A549 (cell line): ENCODE data around the gene GPR137B. TPM values are rescaled to one million over a fixed set of nuclear protein-coding genes. Genes with fewer than 3 reads are reported as not detected.

Source experiments
- ATAC-seq, 2 experiments: fragments of 200-7000 bp in 1 of 2; fragments of >200 bp in 1 of 2; cut with Nextera tagmentation in 1 of 2; cut with Tn5 transposase in 1 of 2; 3 replicates each; pipeline versions ENCODE4 v1.8.0 to v1.9.1; 2018 to 2020; ENCODE audit warnings: mild to moderate bottlenecking in 1 of 2, moderate library complexity in 1 of 2
- CTCF ChIA-PET: fragments of 300-600 bp; sonication (Branson Sonifier 250); formaldehyde crosslinking; extraction: SDS; loops from one replicate; lab custom pipeline; 2021; ENCODE audit warnings: antibody characterized with exemption, inconsistent platforms; lab: Yijun Ruan, JAX
- POLR2A ChIA-PET: fragments of 350-600 bp; formaldehyde crosslinking; extraction: SDS; loops from one replicate; lab custom pipeline; 2021; ENCODE audit warnings: antibody characterized with exemption, inconsistent platforms; lab: Yijun Ruan, JAX
- DNase-seq, 2 experiments: peaks; one replicate each; pipeline versions ENCODE4 v3.0.0 to v3.0.0-alpha.2; 2011 to 2016; ENCODE audit warnings: low read depth in 1 of 2, low spot score in 1 of 2
- FAIRE-seq: peaks from 2 replicates; lab custom pipeline; 2011; peaks lifted over from hg19 to GRCh38; lab: Jason Lieb, UNC
- H3K27ac ChIP-seq, 2 experiments: fragments of >200 bp; sonication (Bioruptor Twin); formaldehyde crosslinking; 3 replicates each; pipeline ENCODE4 v1.5.1; 2016 to 2017
- H3K4me1 ChIP-seq: fragments of >200 bp; sonication (Bioruptor Twin); formaldehyde crosslinking; 3 replicates; pipeline ENCODE4 v1.6.1; 2016
- H3K4me2 ChIP-seq: fragments of >200 bp; sonication (Bioruptor Twin); formaldehyde crosslinking; 3 replicates; pipeline ENCODE4 v1.6.1; 2016
- H3K4me3 ChIP-seq: fragments of >200 bp; sonication (Bioruptor Twin); formaldehyde crosslinking; 3 replicates; pipeline ENCODE4 v1.5.1; 2016
- H3K9me3 ChIP-seq: fragments of >200 bp; sonication (Bioruptor Twin); formaldehyde crosslinking; 3 replicates; pipeline ENCODE4 v1.6.1; 2016
- BHLHE40 ChIP-seq: IDR thresholded peaks from 2 replicates; pipeline ENCODE4 v1.6.1; 2012; ENCODE audit warnings: low read depth, low read length, inconsistent platforms
- CBX2 ChIP-seq: fragments of 200-600 bp; sonication (generic); IDR thresholded peaks from 2 replicates; pipeline ENCODE4 v1.6.1; 2016; ENCODE audit warnings: low read depth, mild to moderate bottlenecking, borderline replicate concordance
- CEBPB ChIP-seq, 2 experiments: fragments of >200 bp in 1 of 2; sonication (Bioruptor Twin) in 1 of 2; formaldehyde crosslinking in 1 of 2; IDR thresholded peaks; 2 replicates each; pipeline ENCODE4 v1.6.1; 2012 to 2016
- CTCF ChIP-seq: fragments of >200 bp; sonication (Bioruptor Twin); formaldehyde crosslinking; IDR thresholded peaks from 3 replicates; pipeline ENCODE4 v1.5.1; 2016
- E2F6 ChIP-seq: IDR thresholded peaks from 2 replicates; pipeline ENCODE4 v1.6.1; 2012; ENCODE audit warnings: low read depth, borderline replicate concordance
- EHMT2 ChIP-seq: fragments of 200-600 bp; sonication (generic); IDR thresholded peaks from 2 replicates; pipeline ENCODE4 v1.6.1; 2016; ENCODE audit warnings: antibody characterized with exemption, low read depth, mild to moderate bottlenecking, moderate library complexity
- EP300 ChIP-seq, 2 experiments: fragments of >200 bp; sonication (Bioruptor Twin); formaldehyde crosslinking; IDR thresholded peaks; 2 replicates in 1 of 2; 3 replicates in 1 of 2; pipeline ENCODE4 v1.6.1; 2016 to 2017
- FOSB ChIP-seq: fragments of 250-450 bp; sonication (Bioruptor Pico); IDR thresholded peaks from 2 replicates; pipeline ENCODE4 v1.5.0; 2020; ENCODE audit warnings: mild to moderate bottlenecking, moderate library complexity
- FOSL2 ChIP-seq, 2 experiments: fragments of 450-650 bp in 1 of 2; fragments of >200 bp in 1 of 2; sonication (Bioruptor Twin) in 1 of 2; formaldehyde crosslinking; IDR thresholded peaks; 2 replicates each; pipeline versions ENCODE4 v1.5.0 to v1.6.1; 2016 to 2020; ENCODE audit warnings: mild to moderate bottlenecking in 1 of 2, moderate library complexity in 1 of 2
- HOXA7 ChIP-seq: fragments of 250-450 bp; sonication (Bioruptor Pico); IDR thresholded peaks from 2 replicates; pipeline ENCODE4 v1.5.0; 2020; ENCODE audit warnings: mild to moderate bottlenecking, moderate library complexity
- JUNB ChIP-seq: fragments of >200 bp; sonication (Bioruptor Twin); formaldehyde crosslinking; IDR thresholded peaks from 2 replicates; pipeline ENCODE4 v1.6.1; 2016
- MAFK ChIP-seq: fragments of 450-650 bp; IDR thresholded peaks from 2 replicates; pipeline ENCODE4 v1.6.1; 2014; ENCODE audit not compliant: partially characterized antibody
- PHF8 ChIP-seq: fragments of 200-600 bp; sonication (generic); IDR thresholded peaks from 2 replicates; pipeline ENCODE4 v1.6.1; 2016; ENCODE audit warnings: low read depth, mild to moderate bottlenecking, antibody characterized with exemption, moderate library complexity, borderline replicate concordance
- REST ChIP-seq: fragments of 200-600 bp; sonication (generic); IDR thresholded peaks from 2 replicates; pipeline ENCODE4 v1.6.1; 2016; ENCODE audit warnings: antibody characterized with exemption, mild to moderate bottlenecking, moderate library complexity
- SMC3 ChIP-seq: fragments of >200 bp; sonication (Bioruptor Twin); formaldehyde crosslinking; IDR thresholded peaks from 3 replicates; pipeline ENCODE4 v1.6.1; 2018; ENCODE audit warnings: inconsistent platforms
- ZFP36 ChIP-seq: fragments of 450-650 bp; IDR thresholded peaks from 2 replicates; pipeline ENCODE4 v1.6.1; 2014; ENCODE audit warnings: borderline replicate concordance; ENCODE audit not compliant: partially characterized antibody
- WGBS: methylation state at CpG from one replicate; pipeline ENCODE4 v1.1.6; 2017; ENCODE audit errors: missing lambda C conversion rate; 5-methylcytosine and 5-hydroxymethylcytosine counted together
- polyA plus RNA-seq, 4 experiments: library from polyadenylated mRNA; depleted of rRNA in 3 of 4; stranded (reverse); fragments of >200 nt; fragmentation: RNase III in 1 of 4; extraction: RNeasy Plus Mini Kit Qiagen cat#74134 plus additional on column Dnase treatment in 1 of 4; gene quantifications; 2 replicates in 3 of 4; 3 replicates in 1 of 4; pipeline ENCODE4 v1.2.3, GENCODE V29; 2011 to 2017
- TF ChIP-seq, protein P1 (sequence below): fragments of 150-350 bp; IDR thresholded peaks from 2 replicates; pipeline ENCODE4 v1.6.1; 2014; ENCODE audit warnings: low read depth, mild to moderate bottlenecking, low read length
- TF ChIP-seq, protein P2 (sequence below): fragments of >200 bp; sonication (Bioruptor Twin); formaldehyde crosslinking; IDR thresholded peaks from 2 replicates; pipeline ENCODE4 v1.6.1; 2016
- TF ChIP-seq, protein P3 (sequence below): fragments of 250-450 bp; sonication (Bioruptor Pico); IDR thresholded peaks from 2 replicates; pipeline ENCODE4 v1.5.0; 2020; ENCODE audit warnings: low read depth, mild to moderate bottlenecking, moderate library complexity

Gene GPR137B
- polyA plus RNA-seq, 2 of the 4 experiments (the other 2 are of a cell fraction) = 5.8 to 9.2 TPM

- CTCF ChIA-PET = interaction anchor here (0.8 to 1.0 kb wide), 3 partner anchors 12 to 23 kb away, joined by 3 read pairs; no protein-coding TSS in a partner anchor
- DNase-seq (peak; percentile 29 to 63), FAIRE-seq (no peak)
Observed at GRCh38 chr1:236168716-236169429, 26.5 kb downstream of the GPR137B start.

DNA sequence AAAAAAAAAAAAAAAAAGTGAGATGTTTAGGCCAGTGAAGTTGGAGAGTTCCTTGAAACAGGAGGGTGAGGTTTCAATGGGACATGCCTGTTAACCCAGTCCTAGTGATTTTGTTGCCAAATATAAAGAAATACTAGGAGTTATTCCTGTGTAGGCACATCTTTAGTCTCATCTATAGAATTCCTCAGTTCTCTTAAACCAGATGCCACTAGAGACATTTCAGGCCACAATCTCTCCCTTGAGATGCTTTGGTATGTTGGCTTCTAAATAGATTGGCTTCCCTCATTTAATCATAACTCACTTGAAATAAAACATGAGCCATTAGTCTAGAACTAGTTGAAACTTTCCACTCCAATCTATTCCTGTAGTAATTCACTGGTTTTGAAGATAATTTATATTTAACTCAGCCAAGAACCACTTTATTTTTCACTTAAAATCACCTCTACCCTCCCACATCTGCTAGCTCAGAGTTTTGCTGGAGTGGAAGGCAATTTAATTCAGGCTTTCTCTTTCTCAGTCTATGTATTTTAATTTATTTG, 29.8 kb downstream of the GPR137B start:
- Histone ChIP-seq H3K4me1 (peaks cover 29% of the 10 kb centered on the region), H3K4me3 (no peak overlapping the region), H3K27ac (no peak overlapping the region), H3K9me3 (no peaks in the 10 kb centered on the region), H3K4me2 (no peak overlapping the region)
- ChIA-PET CTCF (no interaction called here), POLR2A (interaction anchor here (0.6 kb wide), 1 partner anchor 79 kb away, joined by 3 read pairs; no protein-coding TSS in a partner anchor)
- FAIRE-seq (no peak), ATAC-seq (no peak), DNase-seq (no peak)
- TF ChIP-seq, protein P1, sequence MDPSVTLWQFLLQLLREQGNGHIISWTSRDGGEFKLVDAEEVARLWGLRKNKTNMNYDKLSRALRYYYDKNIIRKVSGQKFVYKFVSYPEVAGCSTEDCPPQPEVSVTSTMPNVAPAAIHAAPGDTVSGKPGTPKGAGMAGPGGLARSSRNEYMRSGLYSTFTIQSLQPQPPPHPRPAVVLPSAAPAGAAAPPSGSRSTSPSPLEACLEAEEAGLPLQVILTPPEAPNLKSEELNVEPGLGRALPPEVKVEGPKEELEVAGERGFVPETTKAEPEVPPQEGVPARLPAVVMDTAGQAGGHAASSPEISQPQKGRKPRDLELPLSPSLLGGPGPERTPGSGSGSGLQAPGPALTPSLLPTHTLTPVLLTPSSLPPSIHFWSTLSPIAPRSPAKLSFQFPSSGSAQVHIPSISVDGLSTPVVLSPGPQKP = no peak
- TF ChIP-seq, all 56 proteins: peak for 0

More at GRCh38 chr1:236168716-236169429, 26.5 kb downstream of the GPR137B start:
- peak; percentile 55 to 96 for ATAC-seq
- WGBS = 70% methylated on average over 10 of the region's 10 CpGs
- POLR2A ChIA-PET = no interaction called here
- Histone ChIP-seq H3K9me3 (no peaks in the 10 kb centered on the region), H3K4me1 (peaks cover 12% of the 10 kb centered on the region), H3K27ac (peak overlapping the region; percentile 51 to 70; a peak in 4 of 6 replicates), H3K4me2 (peak overlapping the region; percentile 27; the same call in 1 of the 3 replicates), H3K4me3 (no peak overlapping the region)
- TF ChIP-seq MAFK (peak; percentile 42), FOSL2 (IDR thresholded peaks at IDR 0.05) (peak; percentile 55; the same call in 1 of the 2 replicates), FOSL2 (CRISPR knock-in tag; IDR thresholded peaks at IDR 0.05) (peak; percentile 64), JUNB (peak; percentile 48; the same call in 1 of the 2 replicates), CEBPB (IDR thresholded peaks at IDR 0.05) (0 out of 4 replicates have a peak, but pooled peaks of 1 of the 2 experiments have one; percentile 32), EP300 (IDR thresholded peaks at IDR 0.05) (no peak)
- TF ChIP-seq, protein P2, sequence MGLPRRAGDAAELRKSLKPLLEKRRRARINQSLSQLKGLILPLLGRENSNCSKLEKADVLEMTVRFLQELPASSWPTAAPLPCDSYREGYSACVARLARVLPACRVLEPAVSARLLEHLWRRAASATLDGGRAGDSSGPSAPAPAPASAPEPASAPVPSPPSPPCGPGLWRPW = no peak

DNA sequence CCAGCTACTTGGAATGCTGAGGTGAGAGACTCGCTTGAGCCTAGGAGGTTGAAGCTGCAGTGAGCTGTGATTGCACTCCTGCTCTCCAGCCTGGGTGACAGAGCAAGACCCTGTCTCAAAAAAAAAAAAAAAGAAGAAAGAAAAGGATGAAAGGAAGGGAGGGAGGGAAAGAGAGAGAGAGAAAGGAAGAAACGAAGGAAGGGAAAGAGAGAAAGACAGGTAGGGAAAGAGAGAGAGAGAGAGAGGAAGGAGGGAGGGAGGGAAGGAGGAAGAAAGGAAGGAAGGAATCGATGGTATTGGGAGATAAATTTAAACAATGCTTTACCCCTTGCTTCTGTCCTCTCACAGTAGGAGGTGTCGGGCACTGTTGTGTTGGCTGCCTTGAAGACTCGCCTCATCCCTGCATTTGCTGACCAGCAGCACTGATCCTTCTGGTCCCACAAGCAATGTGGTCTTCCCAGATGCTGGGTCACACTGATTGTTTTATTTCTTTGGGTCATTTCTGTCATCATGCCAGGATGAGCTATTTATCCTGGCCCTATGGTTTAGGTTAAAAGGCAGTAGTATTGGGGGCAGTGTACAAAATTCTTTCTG, 30.9 kb downstream of the GPR137B start:
- Histone ChIP-seq H3K9me3 (no peaks in the 10 kb centered on the region), H3K27ac (no peak overlapping the region), H3K4me2 (no peak overlapping the region), H3K4me1 (peaks cover 34% of the 10 kb centered on the region), H3K4me3 (no peak overlapping the region)
- FAIRE-seq (no peak), DNase-seq (no peak), ATAC-seq (no peak)
- CTCF ChIA-PET = interaction anchor here (0.9 kb wide), 1 partner anchor 54 kb away, joined by 3 read pairs; no protein-coding TSS in a partner anchor
- 81% methylated on average over 5 of the region's 5 CpGs for WGBS
- POLR2A ChIA-PET = no interaction called here
- no peak for TF ChIP-seq CBX2
- TF ChIP-seq PHF8 = no peak
- no peak for TF ChIP-seq REST
- TF ChIP-seq E2F6 = no peak
- TF ChIP-seq, protein P3, sequence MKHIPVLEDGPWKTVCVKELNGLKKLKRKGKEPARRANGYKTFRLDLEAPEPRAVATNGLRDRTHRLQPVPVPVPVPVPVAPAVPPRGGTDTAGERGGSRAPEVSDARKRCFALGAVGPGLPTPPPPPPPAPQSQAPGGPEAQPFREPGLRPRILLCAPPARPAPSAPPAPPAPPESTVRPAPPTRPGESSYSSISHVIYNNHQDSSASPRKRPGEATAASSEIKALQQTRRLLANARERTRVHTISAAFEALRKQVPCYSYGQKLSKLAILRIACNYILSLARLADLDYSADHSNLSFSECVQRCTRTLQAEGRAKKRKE (CRISPR knock-in tag) = no peak
- no peak for TF ChIP-seq HOXA7
- TF ChIP-seq FOSB (CRISPR knock-in tag) = no peak
- no peak for TF ChIP-seq BHLHE40
- TF ChIP-seq EHMT2 = no peak
- TF ChIP-seq, protein P1 = no peak
- no peak for TF ChIP-seq ZFP36
- no peak for TF ChIP-seq SMC3
- no peak for TF ChIP-seq CTCF
